Breast epithelium (tissue), 3 donors: ENCODE measurements around the gene GPC6.

Source experiments
- CTCF ChIP-seq, 3 donors: fragments of 450-650 bp; IDR thresholded peaks; one replicate each; pipeline ENCODE4 v1.5.1; 2016 to 2017; ENCODE audit warnings: antibody characterized with exemption in 3 of 3, mild to moderate bottlenecking in 3 of 3, moderate library complexity in 3 of 3
- POLR2A ChIP-seq: fragments of 450-650 bp; IDR thresholded peaks from one replicate; pipeline ENCODE4 v1.6.1; 2016; ENCODE audit warnings: antibody characterized with exemption, mild to moderate bottlenecking, moderate library complexity
- POLR2AphosphoS5 ChIP-seq, 3 donors: sonication (generic); formaldehyde crosslinking; IDR thresholded peaks; one replicate each; pipeline ENCODE4 v1.6.1; 2017; ENCODE audit warnings: antibody characterized with exemption in 3 of 3

GRCh38 chr13:93875547-93875946 lies 648.9 kb downstream of the GPC6 start:
- TF ChIP-seq CTCF (IDR thresholded peaks at IDR 0.05) (no peak), POLR2A (no peak), POLR2AphosphoS5 (IDR thresholded peaks at IDR 0.05) (no peak)
